Limb (tissue), 2 donors: ENCODE measurements around the gene ENGASE.

Source experiments
- DNase-seq, 2 donors: peaks; one replicate each; pipeline ENCODE4 v3.0.0-alpha.2; 2016; ENCODE audit errors: extremely low spot score in 2 of 2

ENGASE gene

DNA sequence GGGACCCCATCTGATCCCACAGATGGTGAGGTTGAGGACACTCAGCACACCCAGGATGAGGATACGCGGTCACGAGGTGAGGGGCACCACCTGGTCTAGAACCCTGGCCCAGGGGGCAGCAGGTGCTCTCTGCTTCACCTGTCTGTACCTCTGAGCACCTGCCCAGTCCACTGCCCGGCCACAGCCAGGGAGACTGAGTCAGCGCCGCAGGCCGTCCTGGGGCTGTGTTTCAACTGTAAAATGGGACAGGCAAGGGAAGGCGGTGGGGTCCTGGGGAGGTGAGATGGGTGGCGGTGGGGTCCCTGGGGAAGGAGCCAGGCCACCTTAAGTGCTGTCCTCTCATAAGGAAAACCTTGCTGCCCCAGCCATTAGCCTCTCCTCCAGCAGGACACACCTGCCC lies 60.4 kb downstream of the ENGASE start:
- DNase-seq = no peak

DNA sequence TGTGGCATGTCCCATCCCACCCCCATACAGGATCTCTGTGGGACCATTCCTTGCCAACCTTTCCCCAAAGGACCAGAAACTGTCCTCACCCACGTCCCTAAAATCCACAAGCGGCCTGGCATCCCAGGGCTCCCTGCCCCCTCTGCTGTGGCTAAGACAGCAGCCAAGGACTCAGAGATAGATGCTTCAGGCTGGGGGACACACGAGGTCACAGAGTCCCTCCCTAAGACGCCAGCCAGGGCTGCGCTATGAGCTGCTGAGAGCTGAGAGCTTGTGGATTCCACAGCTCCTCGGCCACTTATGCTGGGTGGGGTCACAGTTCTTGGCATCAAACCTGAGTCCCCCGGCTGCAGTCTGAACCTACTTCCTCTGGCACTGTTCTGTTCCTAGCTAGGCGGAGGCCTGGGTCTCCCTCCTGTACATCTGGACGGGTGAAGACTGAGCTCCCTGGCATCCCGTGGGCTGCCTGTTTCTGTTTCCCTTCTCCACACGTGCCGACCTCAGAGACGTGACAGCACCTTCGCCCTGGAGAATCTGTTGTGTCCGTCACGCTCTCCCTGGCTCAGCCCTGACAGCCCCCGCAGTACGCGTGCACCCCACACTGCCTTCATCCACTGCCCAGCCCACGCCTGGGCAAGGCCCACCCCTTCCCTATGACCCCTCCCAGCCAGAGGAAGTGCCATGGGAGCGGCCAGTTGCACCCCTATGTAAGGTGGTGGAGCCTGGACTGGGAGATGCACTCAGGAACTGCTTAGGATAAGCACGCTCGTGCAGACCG lies 61.2 kb downstream of the ENGASE start:
- DNase-seq = no peak
